Mammary epithelial cell (primary cell): Measurements from ENCODE around the gene MIX23.

Source experiments
- EZH2 ChIP-seq: IDR thresholded peaks from 2 replicates; pipeline ENCODE4 v1.6.1; 2012; ENCODE audit warnings: low read length, inconsistent platforms, borderline replicate concordance
- TF ChIP-seq, protein P1 (sequence below), 2 donors: IDR thresholded peaks in 1 of 2; conservative IDR thresholded peaks in 1 of 2; 2 replicates each; pipeline ENCODE4 v1.5.1; 2011 to 2012; ENCODE audit warnings: inconsistent platforms in 2 of 2, low read length in 2 of 2, mild to moderate bottlenecking in 2 of 2, control low read depth in 1 of 2, low read depth in 1 of 2; ENCODE audit not compliant: insufficient read depth in 1 of 2; ENCODE audit errors: extremely low read depth in 1 of 2

DNA sequence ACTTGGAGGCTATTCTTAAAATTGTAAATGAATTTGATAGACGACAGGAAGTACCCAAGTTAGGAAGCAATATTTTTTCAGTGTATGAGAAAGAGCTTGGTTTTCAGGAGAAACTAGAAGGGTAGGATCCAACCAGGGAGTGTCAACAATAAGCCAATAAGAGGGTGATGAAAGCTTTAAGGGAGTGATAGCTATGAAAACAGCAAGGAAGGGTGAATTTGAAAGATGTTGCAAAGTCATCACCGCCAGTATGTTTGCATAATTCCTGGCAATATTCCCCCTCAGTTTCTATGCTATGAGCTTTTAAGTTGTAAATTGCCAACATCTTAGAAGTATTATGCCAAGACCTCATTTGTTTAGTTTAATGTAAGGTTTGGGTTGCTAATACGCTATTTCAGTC is 69.8 kb downstream of the MIX23 start:
- TF ChIP-seq, protein P1, sequence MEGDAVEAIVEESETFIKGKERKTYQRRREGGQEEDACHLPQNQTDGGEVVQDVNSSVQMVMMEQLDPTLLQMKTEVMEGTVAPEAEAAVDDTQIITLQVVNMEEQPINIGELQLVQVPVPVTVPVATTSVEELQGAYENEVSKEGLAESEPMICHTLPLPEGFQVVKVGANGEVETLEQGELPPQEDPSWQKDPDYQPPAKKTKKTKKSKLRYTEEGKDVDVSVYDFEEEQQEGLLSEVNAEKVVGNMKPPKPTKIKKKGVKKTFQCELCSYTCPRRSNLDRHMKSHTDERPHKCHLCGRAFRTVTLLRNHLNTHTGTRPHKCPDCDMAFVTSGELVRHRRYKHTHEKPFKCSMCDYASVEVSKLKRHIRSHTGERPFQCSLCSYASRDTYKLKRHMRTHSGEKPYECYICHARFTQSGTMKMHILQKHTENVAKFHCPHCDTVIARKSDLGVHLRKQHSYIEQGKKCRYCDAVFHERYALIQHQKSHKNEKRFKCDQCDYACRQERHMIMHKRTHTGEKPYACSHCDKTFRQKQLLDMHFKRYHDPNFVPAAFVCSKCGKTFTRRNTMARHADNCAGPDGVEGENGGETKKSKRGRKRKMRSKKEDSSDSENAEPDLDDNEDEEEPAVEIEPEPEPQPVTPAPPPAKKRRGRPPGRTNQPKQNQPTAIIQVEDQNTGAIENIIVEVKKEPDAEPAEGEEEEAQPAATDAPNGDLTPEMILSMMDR (conservative IDR thresholded peaks at IDR 0.05 in 1 of 2, IDR thresholded peaks at IDR 0.05 in 1 of 2; ENCODE audit: extremely low read depth in 1 of 2, insufficient read depth in 1 of 2, low read depth in 1 of 2, low read length in 2 of 2), result no peak
- no peak for TF ChIP-seq EZH2
